Measurements from ENCODE around the gene CD82.

Gene CD82

GRCh38 chr11:44615041-44615755 is 49.7 kb downstream of the CD82 start:
- Histone ChIP-seq H4K8ac (ENCODE audit: low read length) (no peak overlapping the region), H4K91ac (ENCODE audit: low read length) (no peak overlapping the region), H3K4me1 (ENCODE audit: control insufficient read depth, insufficient read depth, low read depth, low read length) (peaks cover 18% of the 10 kb centered on the region), H3K9me3 (ENCODE audit: control insufficient read depth, low read length) (no peaks in the 10 kb centered on the region), H3K79me1 (replicated peaks; ENCODE audit: low read length, poor library complexity, severe bottlenecking) (peaks cover 29% of the 10 kb centered on the region), H2AK5ac (ENCODE audit: low read length, severe bottlenecking) (no peak overlapping the region), H3K27me3 (ENCODE audit: control insufficient read depth in 1 of 2, insufficient read depth in 1 of 2, low read length in 2 of 2) (no peaks in the 10 kb centered on the region), H2AFZ (ENCODE audit: low read depth, low read length) (no peak overlapping the region), H3K27ac (ENCODE audit: low read length, poor library complexity, severe bottlenecking) (no peak overlapping the region), H3K18ac (ENCODE audit: low read depth in 1 of 2, low read length in 2 of 2) (no peak overlapping the region), H2BK5ac (ENCODE audit: low read depth, low read length, poor library complexity, severe bottlenecking) (no peak overlapping the region), H2BK12ac (ENCODE audit: low read length in 2 of 2) (no peak overlapping the region), H3K36me3 (ENCODE audit: control insufficient read depth in 1 of 2, insufficient read depth in 2 of 2, low read depth in 1 of 2, low read length in 2 of 2) (peaks cover 4 to 82% of the 10 kb centered on the region in 2 experiments), H2BK15ac (ENCODE audit: low read depth, poor library complexity, severe bottlenecking) (no peak overlapping the region), H3K14ac (ENCODE audit: low read length in 2 of 2) (no peak overlapping the region), H3K9ac (ENCODE audit: low read length) (no peak overlapping the region), H2BK120ac (ENCODE audit: low read depth, low read length) (no peak overlapping the region), H3K4ac (ENCODE audit: low read depth in 1 of 2, low read length in 2 of 2) (no peak overlapping the region), H3K4me2 (ENCODE audit: low read length, poor library complexity, severe bottlenecking) (no peak overlapping the region), H3K4me3 (ENCODE audit: insufficient read depth in 1 of 2, low read depth in 1 of 2, low read length in 2 of 2) (no peak overlapping the region), H3K23ac (ENCODE audit: low read length in 2 of 2) (no peak overlapping the region)
- 84% methylated on average over 15 of the region's 15 CpGs for WGBS
- DNase-seq: no peak

- peaks cover 4 to 82% of the 10 kb centered on the region in 2 experiments for H3K36me3 ChIP-seq (ENCODE audit: control insufficient read depth in 1 of 2, insufficient read depth in 2 of 2, low read depth in 1 of 2, low read length in 2 of 2)
- no peak overlapping the region for H2AK5ac ChIP-seq (ENCODE audit: low read length, severe bottlenecking)
- WGBS: 82% methylated on average over 14 of the region's 14 CpGs
- H4K8ac ChIP-seq (ENCODE audit: low read length): no peak overlapping the region
- no peak overlapping the region for H3K9ac ChIP-seq (ENCODE audit: low read length)
- no peak overlapping the region for H2BK120ac ChIP-seq (ENCODE audit: low read depth, low read length)
- H2BK5ac ChIP-seq (ENCODE audit: low read depth, low read length, poor library complexity, severe bottlenecking): no peak overlapping the region
- no peak overlapping the region for H3K23ac ChIP-seq (ENCODE audit: low read length in 2 of 2)
- peak overlapping the region in 1 of 2 experiments; percentile 29 for H2BK12ac ChIP-seq (ENCODE audit: low read length in 2 of 2)
- no peak overlapping the region for H3K14ac ChIP-seq (ENCODE audit: low read length in 2 of 2)
- no peak for DNase-seq
- H3K4me2 ChIP-seq (ENCODE audit: low read length, poor library complexity, severe bottlenecking): no peak overlapping the region
- no peak overlapping the region for H2BK15ac ChIP-seq (ENCODE audit: low read depth, poor library complexity, severe bottlenecking)
- H3K27ac ChIP-seq (ENCODE audit: low read length, poor library complexity, severe bottlenecking): no peak overlapping the region
- H2AFZ ChIP-seq (ENCODE audit: low read depth, low read length): no peak overlapping the region
- no peak overlapping the region for H3K18ac ChIP-seq (ENCODE audit: low read depth in 1 of 2, low read length in 2 of 2)
- H3K9me3 ChIP-seq (ENCODE audit: control insufficient read depth, low read length): no peaks in the 10 kb centered on the region
- no peak overlapping the region for H3K4me3 ChIP-seq (ENCODE audit: insufficient read depth in 1 of 2, low read depth in 1 of 2, low read length in 2 of 2)
- no peak overlapping the region for H4K91ac ChIP-seq (ENCODE audit: low read length)
- peaks cover 17% of the 10 kb centered on the region for H3K4me1 ChIP-seq (ENCODE audit: control insufficient read depth, insufficient read depth, low read depth, low read length)
- H3K4ac ChIP-seq (ENCODE audit: low read depth in 1 of 2, low read length in 2 of 2): no peak overlapping the region
- peaks cover 29% of the 10 kb centered on the region for H3K79me1 ChIP-seq (replicated peaks; ENCODE audit: low read length, poor library complexity, severe bottlenecking)
- H3K27me3 ChIP-seq (ENCODE audit: control insufficient read depth in 1 of 2, insufficient read depth in 1 of 2, low read length in 2 of 2): no peaks in the 10 kb centered on the region
Observed at GRCh38 chr11:44615913-44616791, 50.7 kb downstream of the CD82 start.

- Histone ChIP-seq H4K91ac (ENCODE audit: low read length) (no peak overlapping the region), H3K18ac (ENCODE audit: low read depth in 1 of 2, low read length in 2 of 2) (no peak overlapping the region), H2BK120ac (ENCODE audit: low read depth, low read length) (no peak overlapping the region), H3K9ac (ENCODE audit: low read length) (no peak overlapping the region), H3K79me1 (replicated peaks; ENCODE audit: low read length, poor library complexity, severe bottlenecking) (peaks cover 31% of the 10 kb centered on the region), H3K4me1 (ENCODE audit: control insufficient read depth, insufficient read depth, low read depth, low read length) (peaks cover 17% of the 10 kb centered on the region), H3K27me3 (ENCODE audit: control insufficient read depth in 1 of 2, insufficient read depth in 1 of 2, low read length in 2 of 2) (peaks cover 0 to 9% of the 10 kb centered on the region in 2 experiments), H3K4ac (ENCODE audit: low read depth in 1 of 2, low read length in 2 of 2) (no peak overlapping the region), H3K4me2 (ENCODE audit: low read length, poor library complexity, severe bottlenecking) (no peak overlapping the region), H3K36me3 (ENCODE audit: control insufficient read depth in 1 of 2, insufficient read depth in 2 of 2, low read depth in 1 of 2, low read length in 2 of 2) (peaks cover 4 to 89% of the 10 kb centered on the region in 2 experiments), H2BK15ac (ENCODE audit: low read depth, poor library complexity, severe bottlenecking) (no peak overlapping the region), H3K23ac (ENCODE audit: low read length in 2 of 2) (no peak overlapping the region), H4K8ac (ENCODE audit: low read length) (no peak overlapping the region), H2BK5ac (ENCODE audit: low read depth, low read length, poor library complexity, severe bottlenecking) (no peak overlapping the region), H3K27ac (ENCODE audit: low read length, poor library complexity, severe bottlenecking) (no peak overlapping the region), H3K4me3 (ENCODE audit: insufficient read depth in 1 of 2, low read depth in 1 of 2, low read length in 2 of 2) (no peak overlapping the region), H3K9me3 (ENCODE audit: control insufficient read depth, low read length) (no peaks in the 10 kb centered on the region), H3K14ac (ENCODE audit: low read length in 2 of 2) (no peak overlapping the region), H2AK5ac (ENCODE audit: low read length, severe bottlenecking) (no peak overlapping the region), H2BK12ac (ENCODE audit: low read length in 2 of 2) (no peak overlapping the region), H2AFZ (ENCODE audit: low read depth, low read length) (no peak overlapping the region)
- 93% methylated on average over 11 of the region's 18 CpGs for WGBS
- DNase-seq: no peak
Observed at GRCh38 chr11:44617671-44618461, 52.4 kb downstream of the CD82 start.
